ENCODE measurements around the gene GTF2F1.
"Not testable (repeated sequence)": the region's sequence is repeated elsewhere in the genome, so short reads cannot be mapped to it uniquely, and the experiment has no call there.

Gene GTF2F1

GRCh38 chr19:6355321-6356040, 37.5 kb downstream of the GTF2F1 start:
- not testable (repeated sequence) for DNase-seq (ENCODE audit: low read depth)

GRCh38 chr19:6354098-6354674, 38.8 kb downstream of the GTF2F1 start:
- DNase-seq (ENCODE audit: low read depth), result no peak

- no peak for DNase-seq (ENCODE audit: low read depth)
These were observed 40.4 kb downstream of the GTF2F1 start for GRCh38 chr19:6352381-6353165.

- no peak for DNase-seq (ENCODE audit: low read depth)
These were observed 42.3 kb downstream of the GTF2F1 start for GRCh38 chr19:6350688-6351087.

GRCh38 chr19:6349271-6349670, 43.7 kb downstream of the GTF2F1 start:
- DNase-seq (ENCODE audit: low read depth), result not testable (repeated sequence)

- DNase-seq (ENCODE audit: low read depth), result no peak
These were observed 49.5 kb downstream of the GTF2F1 start for GRCh38 chr19:6343462-6343861.

- DNase-seq (ENCODE audit: low read depth), result no peak
These were observed 52.3 kb downstream of the GTF2F1 start for GRCh38 chr19:6340493-6341201.

- DNase-seq (ENCODE audit: low read depth), result no peak
These were observed 58.3 kb downstream of the GTF2F1 start for GRCh38 chr19:6334490-6335285.

- DNase-seq (ENCODE audit: low read depth), result no peak
These were observed 59.5 kb downstream of the GTF2F1 start, which contains the start of gene ACER1 for GRCh38 chr19:6333439-6333838. Gene ACER1 (minus strand): TSS chr19:6333612. CDS start chr19:6333551, 61 bp downstream.
